OCI-LY1 (cell line): ENCODE data around the gene ACTR10.

Experiments
- H2AFZ ChIP-seq: fragments of 200-600 bp; sonication (generic), shearing (Covaris generic); 2 replicates; pipeline ENCODE4 v1.6.0; 2014; ENCODE audit warnings: antibody characterized with exemption, mild to moderate bottlenecking, low read length
- H3F3A ChIP-seq: fragments of 200-600 bp; sonication (generic), shearing (Covaris generic); 2 replicates; pipeline ENCODE4 v1.6.0; 2014; ENCODE audit warnings: mild to moderate bottlenecking, antibody characterized with exemption, low read length, moderate library complexity; ENCODE audit not compliant: insufficient read depth
- H3K27ac ChIP-seq: fragments of 200-600 bp; sonication (generic); 2 replicates; pipeline ENCODE4 v1.5.1; 2014; ENCODE audit warnings: low read length, mixed run types, mild to moderate bottlenecking, low read depth; ENCODE audit not compliant: poor library complexity, severe bottlenecking
- H3K27me3 ChIP-seq: fragments of 200-600 bp; sonication (generic); 2 replicates; pipeline ENCODE4 v1.6.0; 2014; ENCODE audit warnings: antibody characterized with exemption, mild to moderate bottlenecking, low read length, moderate library complexity; ENCODE audit not compliant: insufficient read depth
- H3K36me3 ChIP-seq: fragments of 200-600 bp; sonication (generic); 2 replicates; pipeline ENCODE4 v1.6.1; 2014; ENCODE audit warnings: mild to moderate bottlenecking, antibody characterized with exemption, low read length, moderate library complexity, mixed read lengths; ENCODE audit not compliant: insufficient read depth
- H3K4me1 ChIP-seq: fragments of 200-600 bp; sonication (generic); 2 replicates; pipeline ENCODE4 v1.5.1; 2014; ENCODE audit warnings: mild to moderate bottlenecking, low read length, moderate library complexity; ENCODE audit not compliant: insufficient read depth, severe bottlenecking
- H3K4me2 ChIP-seq: fragments of 200-600 bp; sonication (generic), shearing (Covaris generic); 2 replicates; pipeline ENCODE4 v1.6.1; 2014; ENCODE audit warnings: low read length
- H3K4me3 ChIP-seq: fragments of 200-600 bp; sonication (generic); 2 replicates; pipeline ENCODE4 v1.5.1; 2014; ENCODE audit warnings: low read length, low read depth, mild to moderate bottlenecking, mixed read lengths; ENCODE audit not compliant: poor library complexity, severe bottlenecking
- H3K79me2 ChIP-seq: fragments of 200-600 bp; shearing (Covaris generic); 2 replicates; pipeline ENCODE4 v1.6.1; 2016; ENCODE audit warnings: mixed run types, low read length, mixed read lengths; ENCODE audit not compliant: insufficient read depth
- H3K9ac ChIP-seq: fragments of 200-600 bp; sonication (generic), shearing (Covaris generic); 2 replicates; pipeline ENCODE4 v1.6.1; 2014; ENCODE audit warnings: mild to moderate bottlenecking, low read length, mixed read lengths
- H3K9me2 ChIP-seq: fragments of 200-600 bp; sonication (generic), shearing (Covaris generic); 2 replicates; pipeline ENCODE4 v1.6.1; 2014; ENCODE audit warnings: low read depth, mild to moderate bottlenecking, low read length, mixed read lengths
- H3K9me3 ChIP-seq: fragments of 200-600 bp; shearing (Covaris generic); 2 replicates; pipeline ENCODE4 v1.6.1; 2014; ENCODE audit warnings: low read length, mixed read lengths
- H4K20me1 ChIP-seq: fragments of 200-600 bp; sonication (generic), shearing (Covaris generic); 2 replicates; pipeline ENCODE4 v1.6.0; 2016; ENCODE audit warnings: mild to moderate bottlenecking, low read length; ENCODE audit not compliant: insufficient read depth
- EZH2 ChIP-seq: fragments of 200-600 bp; sonication (generic), shearing (Covaris generic); IDR thresholded peaks from 2 replicates; pipeline ENCODE4 v1.8.0; 2017; ENCODE audit warnings: borderline replicate concordance, mixed run types, mild to moderate bottlenecking, antibody characterized with exemption, low read length, moderate library complexity, mixed read lengths
- TF ChIP-seq, protein P1 (sequence below): fragments of 200-600 bp; sonication (generic), shearing (Covaris generic); IDR thresholded peaks from 2 replicates; pipeline ENCODE4 v1.5.1; 2017; ENCODE audit warnings: mild to moderate bottlenecking, antibody characterized with exemption, low read length, moderate library complexity, mixed read lengths

ACTR10 gene

DNA sequence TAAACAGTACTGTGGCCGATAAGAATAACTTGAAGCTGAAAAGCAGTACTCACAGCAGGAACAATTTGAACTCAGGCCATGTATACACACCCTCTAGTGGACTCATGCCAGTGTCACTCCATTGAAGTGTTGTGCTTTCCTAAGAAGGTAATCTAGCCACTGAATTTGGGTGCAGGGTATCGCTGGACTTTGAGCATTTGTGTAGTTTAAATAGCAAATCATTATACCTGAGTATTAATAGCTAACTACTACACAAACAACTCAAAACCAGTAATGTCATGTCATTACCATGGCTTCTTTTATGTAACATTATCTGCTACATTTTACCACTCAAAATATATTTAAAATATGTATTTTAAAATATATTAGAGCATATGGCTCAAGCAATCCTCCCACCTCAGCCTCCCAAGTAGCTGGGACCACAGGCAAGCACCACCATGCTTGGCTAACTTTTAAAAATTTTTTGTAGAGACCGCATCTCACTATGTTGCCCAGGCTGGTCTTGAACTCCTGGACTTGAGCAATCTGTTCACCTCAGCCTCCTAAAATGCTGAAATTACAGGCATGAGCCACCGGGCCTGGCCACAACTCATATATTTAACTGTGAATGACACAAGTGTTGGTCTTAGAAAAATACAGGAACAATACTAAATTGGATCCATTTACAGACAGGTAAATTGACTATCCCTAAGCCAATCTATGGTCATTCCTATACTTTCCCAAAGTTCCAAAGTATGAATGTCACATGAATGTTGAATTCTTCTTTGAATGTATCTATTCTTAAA, 72.8 kb downstream of the ACTR10 start:
- H3F3A ChIP-seq, result no peaks in the 10 kb centered on the region; the same call in 1 of the 2 replicates
- H3K4me3 ChIP-seq, result no peak overlapping the region
- no peak overlapping the region for H3K9ac ChIP-seq
- peaks cover 13% of the 10 kb centered on the region for H3K79me2 ChIP-seq
- H3K9me2 ChIP-seq, result no peaks in the 10 kb centered on the region
- no peaks in the 10 kb centered on the region for H3K9me3 ChIP-seq
- no peak for TF ChIP-seq EZH2
- TF ChIP-seq, protein P1, sequence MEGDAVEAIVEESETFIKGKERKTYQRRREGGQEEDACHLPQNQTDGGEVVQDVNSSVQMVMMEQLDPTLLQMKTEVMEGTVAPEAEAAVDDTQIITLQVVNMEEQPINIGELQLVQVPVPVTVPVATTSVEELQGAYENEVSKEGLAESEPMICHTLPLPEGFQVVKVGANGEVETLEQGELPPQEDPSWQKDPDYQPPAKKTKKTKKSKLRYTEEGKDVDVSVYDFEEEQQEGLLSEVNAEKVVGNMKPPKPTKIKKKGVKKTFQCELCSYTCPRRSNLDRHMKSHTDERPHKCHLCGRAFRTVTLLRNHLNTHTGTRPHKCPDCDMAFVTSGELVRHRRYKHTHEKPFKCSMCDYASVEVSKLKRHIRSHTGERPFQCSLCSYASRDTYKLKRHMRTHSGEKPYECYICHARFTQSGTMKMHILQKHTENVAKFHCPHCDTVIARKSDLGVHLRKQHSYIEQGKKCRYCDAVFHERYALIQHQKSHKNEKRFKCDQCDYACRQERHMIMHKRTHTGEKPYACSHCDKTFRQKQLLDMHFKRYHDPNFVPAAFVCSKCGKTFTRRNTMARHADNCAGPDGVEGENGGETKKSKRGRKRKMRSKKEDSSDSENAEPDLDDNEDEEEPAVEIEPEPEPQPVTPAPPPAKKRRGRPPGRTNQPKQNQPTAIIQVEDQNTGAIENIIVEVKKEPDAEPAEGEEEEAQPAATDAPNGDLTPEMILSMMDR, result peak; percentile 20; the same call in 1 of the 2 replicates
- no peak overlapping the region for H3K4me2 ChIP-seq
- no peak overlapping the region for H3K27ac ChIP-seq
- H4K20me1 ChIP-seq, result no peaks in the 10 kb centered on the region
- peaks cover 83% of the 10 kb centered on the region for H3K36me3 ChIP-seq
- H3K4me1 ChIP-seq, result peaks cover 5% of the 10 kb centered on the region
- H3K27me3 ChIP-seq, result no peaks in the 10 kb centered on the region
- no peak overlapping the region for H2AFZ ChIP-seq

DNA sequence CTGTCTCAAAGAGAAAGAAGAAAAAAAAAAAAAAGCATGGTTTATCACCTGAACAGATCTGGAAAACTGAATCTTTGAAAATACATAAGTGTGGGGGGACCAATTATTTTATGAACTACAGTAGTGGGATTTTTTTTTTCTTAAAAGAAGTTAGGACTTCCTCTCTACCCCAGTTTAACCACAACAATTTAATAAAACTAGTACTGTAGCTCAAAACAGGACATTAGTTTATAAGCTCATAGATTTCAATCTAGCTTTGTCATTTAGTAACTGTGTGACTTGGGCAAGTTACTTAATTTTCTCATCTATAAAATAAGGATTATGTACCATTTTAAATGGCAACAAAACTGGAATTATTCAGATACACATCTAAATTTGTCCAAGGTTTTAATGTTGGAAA, 74.9 kb downstream of the ACTR10 start:
- Histone ChIP-seq H3F3A (no peaks in the 10 kb centered on the region), H3K36me3 (peaks cover 83% of the 10 kb centered on the region), H3K4me2 (no peak overlapping the region), H3K9me2 (no peaks in the 10 kb centered on the region), H3K9me3 (no peaks in the 10 kb centered on the region), H3K4me1 (peaks cover 5% of the 10 kb centered on the region), H3K27ac (peak overlapping the region; percentile 5), H3K9ac (no peak overlapping the region), H3K27me3 (no peaks in the 10 kb centered on the region), H3K79me2 (peaks cover 26% of the 10 kb centered on the region), H2AFZ (no peak overlapping the region), H3K4me3 (no peak overlapping the region), H4K20me1 (no peaks in the 10 kb centered on the region; the same call in 1 of the 2 replicates)
- TF ChIP-seq, protein P1, result no peak

DNA sequence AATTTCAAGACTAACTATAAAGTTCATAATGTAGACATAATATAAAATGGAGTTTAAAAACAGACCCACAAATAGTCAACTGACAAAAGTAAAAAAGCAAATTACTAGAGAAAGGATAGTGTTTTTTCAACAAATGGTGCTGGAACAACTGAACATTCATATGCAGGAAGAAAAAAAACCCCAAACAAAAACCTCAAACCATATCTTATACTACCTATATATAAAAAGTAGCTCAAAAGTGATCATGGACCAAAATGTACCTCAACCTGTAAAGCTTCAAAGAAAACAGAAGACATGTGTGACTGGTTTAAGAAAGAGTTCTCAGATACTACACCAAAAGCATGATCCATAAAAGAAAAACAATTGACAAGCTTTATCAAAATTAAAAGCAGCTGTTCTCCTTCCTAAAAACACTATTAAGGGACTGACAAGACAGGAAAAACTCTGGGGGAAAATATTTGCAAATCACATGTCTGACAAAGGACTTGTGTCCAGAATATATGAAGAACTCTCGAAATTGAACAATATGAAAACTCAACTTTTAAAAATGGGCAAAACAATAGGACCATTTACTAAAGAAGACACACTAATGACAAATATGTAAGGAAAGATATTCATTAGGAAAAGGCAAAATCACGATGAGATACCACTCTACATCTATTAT, 75.7 kb downstream of the ACTR10 start:
- Histone ChIP-seq H3F3A (no peaks in the 10 kb centered on the region), H3K79me2 (peaks cover 31% of the 10 kb centered on the region), H3K36me3 (peaks cover 83% of the 10 kb centered on the region), H3K27me3 (no peaks in the 10 kb centered on the region), H3K9me2 (no peaks in the 10 kb centered on the region), H2AFZ (no peak overlapping the region), H3K4me2 (no peak overlapping the region), H3K27ac (peak overlapping the region; percentile 23), H3K9ac (no peak overlapping the region), H3K4me1 (peaks cover 5% of the 10 kb centered on the region), H3K4me3 (no peak overlapping the region), H3K9me3 (no peaks in the 10 kb centered on the region), H4K20me1 (no peaks in the 10 kb centered on the region; the same call in 1 of the 2 replicates)
- TF ChIP-seq EZH2, result no peak
- TF ChIP-seq, protein P1, result no peak
